ENCODE results near the gene FAM107B. TPM values are rescaled to one million over a fixed set of nuclear protein-coding genes. Genes with fewer than 3 reads are reported as not detected.

FAM107B gene
- total and polyA plus RNA-seq, 2 of the 13 experiments (the other 11 are each of a cell fraction or from before 2014, with no cell fraction given), result 15.7 to 24.8 TPM

DNA sequence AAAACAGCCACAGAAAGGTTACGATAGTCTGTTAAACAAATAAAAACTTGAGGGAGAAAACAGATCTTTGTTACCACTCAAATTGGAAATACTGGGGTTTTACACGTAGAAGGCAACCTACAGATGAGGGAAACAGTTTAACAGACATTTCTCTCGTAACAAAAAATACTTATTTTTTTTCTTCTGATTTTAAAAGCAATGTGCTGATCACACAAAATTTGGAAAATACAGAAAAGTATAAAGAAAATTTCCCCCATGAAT is 211.7 kb downstream of the FAM107B start (continued):
- TF ChIP-seq, protein P1, sequence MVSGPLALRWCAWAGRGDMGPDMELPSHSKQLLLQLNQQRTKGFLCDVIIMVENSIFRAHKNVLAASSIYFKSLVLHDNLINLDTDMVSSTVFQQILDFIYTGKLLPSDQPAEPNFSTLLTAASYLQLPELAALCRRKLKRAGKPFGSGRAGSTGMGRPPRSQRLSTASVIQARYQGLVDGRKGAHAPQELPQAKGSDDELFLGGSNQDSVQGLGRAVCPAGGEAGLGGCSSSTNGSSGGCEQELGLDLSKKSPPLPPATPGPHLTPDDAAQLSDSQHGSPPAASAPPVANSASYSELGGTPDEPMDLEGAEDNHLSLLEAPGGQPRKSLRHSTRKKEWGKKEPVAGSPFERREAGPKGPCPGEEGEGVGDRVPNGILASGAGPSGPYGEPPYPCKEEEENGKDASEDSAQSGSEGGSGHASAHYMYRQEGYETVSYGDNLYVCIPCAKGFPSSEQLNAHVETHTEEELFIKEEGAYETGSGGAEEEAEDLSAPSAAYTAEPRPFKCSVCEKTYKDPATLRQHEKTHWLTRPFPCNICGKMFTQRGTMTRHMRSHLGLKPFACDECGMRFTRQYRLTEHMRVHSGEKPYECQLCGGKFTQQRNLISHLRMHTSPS (CRISPR knock-in tag; IDR thresholded peaks at IDR 0.05; ENCODE audit: low read depth), result no peak
- TF ChIP-seq, protein P2, sequence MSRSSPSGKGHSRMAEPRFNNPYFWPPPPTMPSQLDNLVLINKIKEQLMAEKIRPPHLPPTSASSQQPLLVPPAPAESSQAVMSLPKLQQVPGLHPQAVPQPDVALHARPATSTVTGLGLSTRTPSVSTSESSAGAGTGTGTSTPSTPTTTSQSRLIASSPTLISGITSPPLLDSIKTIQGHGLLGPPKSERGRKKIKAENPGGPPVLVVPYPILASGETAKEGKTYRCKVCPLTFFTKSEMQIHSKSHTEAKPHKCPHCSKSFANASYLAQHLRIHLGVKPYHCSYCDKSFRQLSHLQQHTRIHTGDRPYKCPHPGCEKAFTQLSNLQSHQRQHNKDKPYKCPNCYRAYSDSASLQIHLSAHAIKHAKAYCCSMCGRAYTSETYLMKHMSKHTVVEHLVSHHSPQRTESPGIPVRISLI (CRISPR knock-in tag; IDR thresholded peaks at IDR 0.05; ENCODE audit: borderline replicate concordance), result no peak
- no peak for TF ChIP-seq ZNF101 (CRISPR knock-in tag; IDR thresholded peaks at IDR 0.05; ENCODE audit: borderline replicate concordance, low read depth)

DNA sequence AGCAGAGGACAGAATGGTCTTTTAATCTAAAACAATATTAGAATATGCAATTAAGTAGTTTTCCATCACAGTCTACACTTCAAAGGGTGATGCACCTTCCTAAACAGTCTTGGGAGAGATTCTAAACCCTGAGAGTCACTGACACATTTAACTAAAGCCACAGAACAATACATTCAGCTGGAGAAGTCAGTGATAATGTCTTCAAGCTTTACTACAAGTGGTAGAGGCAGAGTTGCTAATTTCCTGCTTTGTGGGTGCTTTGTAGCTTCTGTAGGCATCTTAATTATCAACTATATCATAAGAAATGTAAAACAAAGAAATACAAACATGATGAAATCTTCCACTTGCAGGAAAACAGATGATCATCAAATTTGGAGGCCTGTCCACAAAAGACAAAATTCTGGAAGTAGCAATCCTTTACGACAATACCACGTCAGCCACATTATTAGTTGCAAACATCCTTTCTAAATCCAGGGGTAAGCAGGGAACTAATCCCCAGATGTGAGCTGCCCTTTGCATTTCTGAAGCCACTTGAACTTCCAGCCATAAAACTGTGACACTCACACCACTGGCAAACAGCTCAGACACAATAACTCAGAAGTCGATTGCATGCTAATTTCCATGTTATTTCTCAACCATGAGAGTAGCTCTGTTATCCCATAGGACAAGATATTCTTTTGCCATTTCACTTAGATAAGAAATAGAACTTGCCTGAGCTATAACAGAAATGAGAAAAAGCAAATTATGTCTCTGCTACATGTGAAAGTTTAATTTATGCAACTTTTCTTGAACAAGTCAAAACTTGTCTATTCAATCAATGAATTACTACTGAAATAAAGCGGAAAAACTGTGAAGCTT is 212.2 kb downstream of the FAM107B start:
- 92% methylated on average over 4 of the region's 4 CpGs for WGBS (ENCODE audit: low lambda C conversion rate)
- no peak overlapping the region for H3K4me3 ChIP-seq (replicated peaks in 1 of 3; ENCODE audit: insufficient read depth in 1 of 3, low read depth in 2 of 3, low read length in 3 of 3)
- ATAC-seq (no peak), DNase-seq (ENCODE audit: low spot score) (no peak), FAIRE-seq (no peak)
- H3K79me2 ChIP-seq (ENCODE audit: insufficient read depth, low read length), result peaks cover 25% of the 10 kb centered on the region
- CTCF ChIA-PET (ENCODE audit: low intra/inter-chr PET ratio, low total read pairs), result no interaction called here
- POLR2A ChIA-PET, result interaction anchor here (1.7 kb wide), 1 partner anchor 10 kb away, joined by 4 read pairs; no protein-coding TSS in a partner anchor
- in situ Hi-C loops (cut with HindIII; ENCODE audit: extremely low pct_ligation_motif_present, low pct_unique_long_range_greater_than_20kb) (no loop called here), intact Hi-C loops (cut with micrococcal nuclease; ENCODE audit: unreplicated experiment) (no loop called here)
- peaks cover 26% of the 10 kb centered on the region for H3K4me1 ChIP-seq (ENCODE audit: insufficient read depth, low read length)
- peaks cover 0 to 4% of the 10 kb centered on the region in 2 experiments; a peak in 3 of 5 replicates for H3K36me3 ChIP-seq (replicated peaks in 1 of 2; ENCODE audit: control insufficient read depth in 1 of 2, insufficient read depth in 2 of 2, low read length in 2 of 2)
- H3K4me2 ChIP-seq (ENCODE audit: low read depth, low read length), result no peak overlapping the region
- no peaks in the 10 kb centered on the region for H3K9me3 ChIP-seq (ENCODE audit: low read length)
- H3K27ac ChIP-seq (ENCODE audit: extremely low read length, insufficient read depth, low read length), result no peak overlapping the region
- no peak overlapping the region for H3K9ac ChIP-seq (ENCODE audit: insufficient read depth, low read depth, low read length)
- H2AFZ ChIP-seq (ENCODE audit: low read length), result no peak overlapping the region
- BruUV-seq (replicated peaks), result no TSS peak
- H3K27me3 ChIP-seq (ENCODE audit: control insufficient read depth in 1 of 2, insufficient read depth in 2 of 2, low read length in 2 of 2), result no peaks in the 10 kb centered on the region
- no peaks in the 10 kb centered on the region for H4K20me1 ChIP-seq (ENCODE audit: insufficient read depth, low read length)
- TF ChIP-seq PITX1 (CRISPR knock-in tag; IDR thresholded peaks at IDR 0.05) (no peak), HOXA5 (CRISPR knock-in tag; IDR thresholded peaks at IDR 0.05) (no peak), TEAD2 (CRISPR knock-in tag; IDR thresholded peaks at IDR 0.05) (no peak), FOXJ3 (CRISPR knock-in tag; IDR thresholded peaks at IDR 0.05; ENCODE audit: borderline replicate concordance) (no peak), NCOR1 (IDR thresholded peaks at IDR 0.05; ENCODE audit: borderline replicate concordance, low read length) (no peak)
- TF ChIP-seq, protein P3, sequence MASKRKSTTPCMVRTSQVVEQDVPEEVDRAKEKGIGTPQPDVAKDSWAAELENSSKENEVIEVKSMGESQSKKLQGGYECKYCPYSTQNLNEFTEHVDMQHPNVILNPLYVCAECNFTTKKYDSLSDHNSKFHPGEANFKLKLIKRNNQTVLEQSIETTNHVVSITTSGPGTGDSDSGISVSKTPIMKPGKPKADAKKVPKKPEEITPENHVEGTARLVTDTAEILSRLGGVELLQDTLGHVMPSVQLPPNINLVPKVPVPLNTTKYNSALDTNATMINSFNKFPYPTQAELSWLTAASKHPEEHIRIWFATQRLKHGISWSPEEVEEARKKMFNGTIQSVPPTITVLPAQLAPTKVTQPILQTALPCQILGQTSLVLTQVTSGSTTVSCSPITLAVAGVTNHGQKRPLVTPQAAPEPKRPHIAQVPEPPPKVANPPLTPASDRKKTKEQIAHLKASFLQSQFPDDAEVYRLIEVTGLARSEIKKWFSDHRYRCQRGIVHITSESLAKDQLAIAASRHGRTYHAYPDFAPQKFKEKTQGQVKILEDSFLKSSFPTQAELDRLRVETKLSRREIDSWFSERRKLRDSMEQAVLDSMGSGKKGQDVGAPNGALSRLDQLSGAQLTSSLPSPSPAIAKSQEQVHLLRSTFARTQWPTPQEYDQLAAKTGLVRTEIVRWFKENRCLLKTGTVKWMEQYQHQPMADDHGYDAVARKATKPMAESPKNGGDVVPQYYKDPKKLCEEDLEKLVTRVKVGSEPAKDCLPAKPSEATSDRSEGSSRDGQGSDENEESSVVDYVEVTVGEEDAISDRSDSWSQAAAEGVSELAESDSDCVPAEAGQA (IDR thresholded peaks at IDR 0.05; ENCODE audit: low read depth), result no peak
- TF ChIP-seq, protein P3 (CRISPR knock-in tag; IDR thresholded peaks at IDR 0.05; ENCODE audit: borderline replicate concordance), result no peak
- TF ChIP-seq, protein P4, sequence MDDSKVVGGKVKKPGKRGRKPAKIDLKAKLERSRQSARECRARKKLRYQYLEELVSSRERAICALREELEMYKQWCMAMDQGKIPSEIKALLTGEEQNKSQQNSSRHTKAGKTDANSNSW (CRISPR knock-in tag; IDR thresholded peaks at IDR 0.05; ENCODE audit: borderline replicate concordance), result no peak
